Activated T-cell treated with anti-CD3 and anti-CD28 coated beads for 1 hour (primary cell): ENCODE measurements around the gene TTLL9.

Experiments
- DNase-seq: peaks from one replicate; pipeline ENCODE4 v3.0.0-alpha.2; 2020; ENCODE audit warnings: low read depth

TTLL9 gene

GRCh38 chr20:31836853-31837608 lies 33.4 kb upstream of the TTLL9 start:
- DNase-seq: no peak

- DNase-seq: no peak
Observed at GRCh38 chr20:31837896-31838397, 32.5 kb upstream of the TTLL9 start.

GRCh38 chr20:31838646-31839292 lies 31.7 kb upstream of the TTLL9 start:
- no peak for DNase-seq

GRCh38 chr20:31839782-31840487 lies 30.5 kb upstream of the TTLL9 start:
- no peak for DNase-seq

- DNase-seq: no peak
Observed at GRCh38 chr20:31840906-31841816, 29.3 kb upstream of the TTLL9 start.

GRCh38 chr20:31841928-31842327 lies 28.5 kb upstream of the TTLL9 start:
- DNase-seq: no peak

GRCh38 chr20:31842471-31843157 lies 27.8 kb upstream of the TTLL9 start:
- no peak for DNase-seq

- DNase-seq: no peak
Observed at GRCh38 chr20:31843288-31843687, 27.1 kb upstream of the TTLL9 start.

GRCh38 chr20:31843881-31844280 lies 26.6 kb upstream of the TTLL9 start:
- no peak for DNase-seq

GRCh38 chr20:31844737-31845299 lies 25.6 kb upstream of the TTLL9 start:
- DNase-seq: no peak

- DNase-seq: no peak
Observed at GRCh38 chr20:31845300-31845863, 25.1 kb upstream of the TTLL9 start, which contains the start of gene FOXS1. Gene FOXS1 (minus strand): TSS chr20:31845604. CDS start chr20:31845542, 62 bp downstream.

GRCh38 chr20:31846793-31847138 lies 23.7 kb upstream of the TTLL9 start:
- no peak for DNase-seq

- no peak for DNase-seq
Observed at GRCh38 chr20:31848088-31848999, 22.1 kb upstream of the TTLL9 start.

GRCh38 chr20:31849306-31849930 lies 21.0 kb upstream of the TTLL9 start:
- no peak for DNase-seq

GRCh38 chr20:31851240-31851955 lies 19.0 kb upstream of the TTLL9 start:
- no peak for DNase-seq

GRCh38 chr20:31853481-31853880 lies 17.0 kb upstream of the TTLL9 start:
- no peak for DNase-seq

GRCh38 chr20:31856516-31856915 lies 13.9 kb upstream of the TTLL9 start:
- DNase-seq: no peak
